ENCODE results near the gene SOCS1.

DNA sequence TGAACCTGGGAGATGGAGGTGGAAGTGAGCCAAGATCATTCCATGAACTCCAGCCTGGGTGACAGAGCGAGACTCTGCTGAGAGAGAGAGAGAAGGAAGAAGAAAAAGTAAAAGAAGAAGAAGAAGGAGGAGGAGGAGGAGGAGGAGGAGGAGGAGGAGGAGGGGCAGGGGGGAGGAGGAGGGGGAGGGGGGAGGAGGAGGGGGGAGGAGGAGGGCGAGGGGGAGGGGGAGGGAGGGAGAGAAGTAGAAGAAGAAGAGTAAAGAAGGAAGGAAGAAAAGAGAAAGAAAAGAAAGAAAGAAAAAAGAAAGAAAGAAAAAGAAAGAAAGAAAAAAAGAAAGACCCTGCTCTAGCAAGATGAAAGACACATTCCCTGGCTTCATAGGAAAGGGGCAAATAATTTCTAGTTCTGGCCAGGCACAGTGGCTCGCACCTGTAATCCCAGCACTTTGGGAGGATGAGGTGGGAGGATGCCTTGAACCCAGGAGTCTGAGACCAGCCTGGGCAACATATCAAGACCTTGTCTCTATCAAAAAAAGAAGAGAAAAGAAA, 23.6 kb downstream of the SOCS1 start:
- TF ChIP-seq CTCF (IDR thresholded peaks at IDR 0.05) (no peak), POLR2AphosphoS5 (IDR thresholded peaks at IDR 0.05) (no peak)
